ENCODE results near the gene ANKRD39.

Gene ANKRD39

DNA sequence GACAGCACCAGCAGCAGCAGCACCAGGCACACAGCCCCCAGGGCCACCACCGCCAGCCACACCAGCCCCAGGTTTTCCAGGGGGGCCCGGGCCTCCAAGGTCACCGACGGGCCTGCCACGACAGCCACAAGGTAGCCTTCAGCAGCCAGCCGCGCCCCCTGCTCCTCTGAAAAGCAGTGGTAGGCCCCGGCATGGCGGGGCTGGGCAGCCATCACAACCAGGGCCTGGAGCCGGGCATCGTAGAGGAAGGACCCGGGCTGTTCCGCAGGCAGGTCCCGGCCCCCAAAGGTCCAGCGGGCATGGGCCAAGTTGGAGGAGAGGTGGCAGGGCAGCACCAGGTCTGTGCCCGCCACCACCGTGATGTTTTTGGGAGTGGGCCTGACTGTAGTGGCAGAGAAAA is 3.3 kb upstream of the ANKRD39 start:
- TF ChIP-seq, protein P1, sequence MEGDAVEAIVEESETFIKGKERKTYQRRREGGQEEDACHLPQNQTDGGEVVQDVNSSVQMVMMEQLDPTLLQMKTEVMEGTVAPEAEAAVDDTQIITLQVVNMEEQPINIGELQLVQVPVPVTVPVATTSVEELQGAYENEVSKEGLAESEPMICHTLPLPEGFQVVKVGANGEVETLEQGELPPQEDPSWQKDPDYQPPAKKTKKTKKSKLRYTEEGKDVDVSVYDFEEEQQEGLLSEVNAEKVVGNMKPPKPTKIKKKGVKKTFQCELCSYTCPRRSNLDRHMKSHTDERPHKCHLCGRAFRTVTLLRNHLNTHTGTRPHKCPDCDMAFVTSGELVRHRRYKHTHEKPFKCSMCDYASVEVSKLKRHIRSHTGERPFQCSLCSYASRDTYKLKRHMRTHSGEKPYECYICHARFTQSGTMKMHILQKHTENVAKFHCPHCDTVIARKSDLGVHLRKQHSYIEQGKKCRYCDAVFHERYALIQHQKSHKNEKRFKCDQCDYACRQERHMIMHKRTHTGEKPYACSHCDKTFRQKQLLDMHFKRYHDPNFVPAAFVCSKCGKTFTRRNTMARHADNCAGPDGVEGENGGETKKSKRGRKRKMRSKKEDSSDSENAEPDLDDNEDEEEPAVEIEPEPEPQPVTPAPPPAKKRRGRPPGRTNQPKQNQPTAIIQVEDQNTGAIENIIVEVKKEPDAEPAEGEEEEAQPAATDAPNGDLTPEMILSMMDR (IDR thresholded peaks at IDR 0.05): no peak

DNA sequence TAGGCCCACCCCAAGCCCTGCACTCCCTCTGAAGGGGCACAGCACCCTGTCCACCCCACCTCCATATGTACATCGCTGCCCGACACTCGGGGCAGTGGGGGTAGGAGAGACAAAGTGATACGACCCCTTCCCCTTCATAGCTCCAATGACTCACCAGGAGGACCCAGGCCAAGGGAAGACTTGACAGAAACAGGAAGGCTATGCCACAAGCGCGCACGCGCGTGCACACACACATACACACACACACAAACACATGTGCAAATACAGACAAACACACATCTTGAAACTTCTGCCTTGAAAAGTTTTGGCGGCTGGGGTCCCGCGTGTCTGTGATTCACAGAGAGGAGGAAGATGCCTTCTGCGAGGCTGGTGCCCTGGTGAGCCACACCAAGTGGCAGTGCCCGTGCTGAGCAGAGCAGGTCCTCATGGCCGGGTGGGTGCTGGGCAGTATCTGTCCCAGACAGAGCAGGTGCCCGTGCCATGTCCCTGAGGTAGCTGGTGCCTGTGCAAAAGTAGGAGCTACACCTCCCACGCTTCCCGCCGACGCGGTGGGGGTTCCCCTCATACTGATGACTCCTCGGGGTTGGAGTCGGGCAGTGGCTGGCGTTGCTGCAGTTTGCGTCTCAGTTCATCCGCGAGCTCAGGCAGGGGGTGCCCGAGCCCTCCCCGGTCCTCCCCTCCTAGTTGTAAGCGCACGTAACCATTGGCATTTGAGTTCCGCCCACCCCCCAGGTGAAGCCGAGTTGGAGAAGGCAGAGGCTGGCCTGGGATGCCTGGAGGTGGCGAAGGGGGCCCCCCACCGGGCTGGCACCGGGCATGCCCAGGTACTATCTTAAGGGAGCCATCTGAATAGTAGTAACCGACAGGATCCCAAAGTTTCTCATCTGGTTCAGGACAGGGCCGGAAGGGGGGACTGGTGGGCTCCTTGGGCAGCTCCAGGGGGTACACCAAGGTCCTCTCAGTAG is 2.5 kb upstream of the ANKRD39 start:
- TF ChIP-seq, protein P1 (IDR thresholded peaks at IDR 0.05): no peak

- TF ChIP-seq, protein P1 (IDR thresholded peaks at IDR 0.05): no peak
These were observed 1.9 kb upstream of the ANKRD39 start for GRCh38 chr2:96859681-96860064.

DNA sequence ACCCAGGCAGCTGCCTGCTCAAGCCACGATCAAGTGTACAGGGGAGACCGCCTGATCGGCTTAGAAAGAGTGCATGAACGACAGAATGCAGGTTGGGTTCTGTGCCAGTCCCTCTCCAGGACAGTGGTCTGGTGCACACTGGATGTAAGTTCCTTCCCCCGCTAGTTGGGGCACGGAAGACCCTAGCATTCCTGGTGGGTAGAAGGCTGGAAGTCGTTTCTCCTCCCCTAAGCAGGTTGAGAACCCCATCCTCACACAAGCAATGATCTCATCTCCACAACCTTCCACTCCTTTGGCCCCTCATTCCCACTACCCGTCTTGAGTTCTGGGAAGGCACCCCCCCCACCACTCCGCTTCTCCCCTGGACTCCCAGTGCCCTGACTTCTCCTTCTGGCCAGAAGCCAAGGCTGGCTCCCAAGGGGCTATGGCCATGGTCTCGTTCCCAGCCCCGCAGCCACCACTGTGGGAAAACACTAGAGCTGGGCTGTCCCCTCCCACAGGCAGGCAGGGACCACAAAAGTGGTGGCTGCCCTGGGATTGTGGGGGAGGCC is 1.4 kb upstream of the ANKRD39 start:
- TF ChIP-seq, protein P1 (IDR thresholded peaks at IDR 0.05): no peak

DNA sequence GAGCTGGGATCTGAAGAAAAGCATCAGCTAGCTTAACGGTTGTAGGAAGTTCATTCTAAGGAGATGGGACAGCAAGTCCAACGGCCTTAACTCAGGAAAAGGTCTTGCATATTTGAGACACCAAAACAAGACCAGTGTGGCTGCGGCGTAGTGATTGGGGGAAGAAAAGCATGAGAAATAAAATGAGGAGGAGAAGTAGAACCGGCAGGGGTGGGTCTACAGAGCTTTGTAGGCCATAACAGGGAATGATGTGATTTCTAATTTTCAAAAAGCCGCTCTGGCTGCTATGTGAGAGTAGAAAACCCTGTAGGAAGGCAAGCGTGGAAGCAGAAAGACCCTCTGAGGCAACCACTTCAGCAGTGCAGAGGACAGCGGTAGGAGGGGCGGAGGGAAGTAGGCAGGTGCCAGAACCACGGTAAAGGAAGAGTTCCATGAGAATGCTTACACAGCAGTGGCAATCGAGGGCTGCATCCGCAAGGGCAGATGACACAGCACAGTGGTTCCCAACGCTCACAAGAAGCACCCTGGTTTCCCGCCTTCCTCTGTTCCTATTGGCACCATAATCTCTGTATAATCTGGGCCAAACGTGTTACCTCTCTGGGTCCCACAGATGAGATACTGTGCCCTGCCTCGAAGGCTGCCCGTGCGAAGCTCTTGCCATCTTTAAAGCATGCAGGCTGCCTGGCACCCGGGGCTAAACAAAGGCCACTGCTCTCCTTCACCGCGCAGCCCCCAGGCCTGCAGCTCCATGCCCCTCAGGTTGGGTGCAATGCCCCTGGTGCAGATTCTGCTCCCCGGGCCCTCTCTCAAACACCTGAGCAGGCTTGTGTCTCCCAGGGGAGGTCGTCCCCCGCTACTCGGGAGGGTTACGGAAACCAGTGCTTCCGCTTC is 795 bp downstream of the ANKRD39 start:
- TF ChIP-seq, protein P1 (IDR thresholded peaks at IDR 0.05): no peak

GRCh38 chr2:96853321-96853720 is 4.5 kb downstream of the ANKRD39 start:
- TF ChIP-seq, protein P1 (IDR thresholded peaks at IDR 0.05): no peak

- TF ChIP-seq, protein P1 (IDR thresholded peaks at IDR 0.05): no peak
These were observed 5.1 kb downstream of the ANKRD39 start for GRCh38 chr2:96852667-96853066.
